Measurements from ENCODE around the gene PPM1M. TPM values are rescaled to one million over a fixed set of nuclear protein-coding genes. Genes with fewer than 3 reads are reported as not detected.

Gene PPM1M
- total RNA-seq, 1 experiment from 2014 or later: 8.5 TPM

GRCh38 chr3:52232279-52233107, 13.1 kb upstream of the PPM1M start:
- intact Hi-C loops (cut with micrococcal nuclease): no loop called here
- Histone ChIP-seq H3K9me3 (ENCODE audit: low read length) (no peaks in the 10 kb centered on the region), H3K4me3 (ENCODE audit: low read length) (no peak overlapping the region), H3K4me2 (ENCODE audit: low read length) (no peak overlapping the region), H3K27me3 (ENCODE audit: low read length) (no peaks in the 10 kb centered on the region), H2AFZ (ENCODE audit: low read length) (no peak overlapping the region), H3K9me2 (replicated peaks; ENCODE audit: low read length) (no peaks in the 10 kb centered on the region), H3K4me1 (ENCODE audit: insufficient read depth, low read length) (peaks cover 14% of the 10 kb centered on the region), H4K20me1 (ENCODE audit: low read length) (no peaks in the 10 kb centered on the region), H3F3A (ENCODE audit: low read length, unreplicated experiment) (no peaks in the 10 kb centered on the region), H3K36me3 (ENCODE audit: low read depth, low read length) (peaks cover 37% of the 10 kb centered on the region), H3K27ac (ENCODE audit: low read length) (no peak overlapping the region), H3K79me2 (ENCODE audit: low read length) (peaks cover 34% of the 10 kb centered on the region), H3K9ac (ENCODE audit: low read length) (no peak overlapping the region)
- no peak for ATAC-seq
- ChIA-PET POLR2A (ENCODE audit: unreplicated experiment) (no interaction called here), CTCF (interaction anchor here (1.1 to 1.2 kb wide), 3 partner anchors 12 to 106 kb away, joined by 3 to 7 read pairs (median 3); no protein-coding TSS in a partner anchor)
- no TSS peak for BruUV-seq (replicated peaks)
- DNase-seq: no peak
- TF ChIP-seq CTCF (conservative IDR thresholded peaks at IDR 0.05; ENCODE audit: low read depth, low read length) (peak; percentile 33; the same call in 1 of the 2 replicates), EZH2phosphoT487 (IDR thresholded peaks at IDR 0.05; ENCODE audit: borderline replicate concordance, low read length) (no peak)

GRCh38 chr3:52233108-52233591, 12.4 kb upstream of the PPM1M start:
- Histone ChIP-seq H3K36me3 (ENCODE audit: low read depth, low read length) (peaks cover 37% of the 10 kb centered on the region), H3K9me2 (replicated peaks; ENCODE audit: low read length) (no peaks in the 10 kb centered on the region), H3K4me3 (ENCODE audit: low read length) (no peak overlapping the region), H3K4me1 (ENCODE audit: insufficient read depth, low read length) (peaks cover 21% of the 10 kb centered on the region), H3K4me2 (ENCODE audit: low read length) (no peak overlapping the region), H3K27ac (ENCODE audit: low read length) (no peak overlapping the region), H3F3A (ENCODE audit: low read length, unreplicated experiment) (no peaks in the 10 kb centered on the region), H2AFZ (ENCODE audit: low read length) (no peak overlapping the region), H3K27me3 (ENCODE audit: low read length) (no peaks in the 10 kb centered on the region), H3K9me3 (ENCODE audit: low read length) (no peaks in the 10 kb centered on the region), H3K79me2 (ENCODE audit: low read length) (peaks cover 39% of the 10 kb centered on the region), H4K20me1 (ENCODE audit: low read length) (no peaks in the 10 kb centered on the region), H3K9ac (ENCODE audit: low read length) (no peak overlapping the region)
- TF ChIP-seq EZH2phosphoT487 (IDR thresholded peaks at IDR 0.05; ENCODE audit: borderline replicate concordance, low read length) (no peak), CTCF (conservative IDR thresholded peaks at IDR 0.05; ENCODE audit: low read depth, low read length) (no peak), EZH2 (IDR thresholded peaks at IDR 0.05; ENCODE audit: low read length, unreplicated experiment) (no peak)
- CTCF ChIA-PET: interaction anchor here (1.1 kb wide), 1 partner anchor 13 kb away, joined by 3 read pairs; no protein-coding TSS in a partner anchor
- intact Hi-C loops (cut with micrococcal nuclease): no loop called here
- no TSS peak for BruUV-seq (replicated peaks)
- DNase-seq (no peak), ATAC-seq (no peak)
- POLR2A ChIA-PET (ENCODE audit: unreplicated experiment): no interaction called here

- ATAC-seq: no peak
- no peaks in the 10 kb centered on the region for H3K27me3 ChIP-seq (ENCODE audit: low read length)
- no peaks in the 10 kb centered on the region for H3F3A ChIP-seq (ENCODE audit: low read length, unreplicated experiment)
- POLR2A ChIA-PET (ENCODE audit: unreplicated experiment): no interaction called here
- H3K79me2 ChIP-seq (ENCODE audit: low read length): peaks cover 47% of the 10 kb centered on the region
- intact Hi-C loops (cut with micrococcal nuclease): no loop called here
- peaks cover 23% of the 10 kb centered on the region for H3K4me1 ChIP-seq (ENCODE audit: insufficient read depth, low read length)
- no peak overlapping the region for H3K4me3 ChIP-seq (ENCODE audit: low read length)
- H3K4me2 ChIP-seq (ENCODE audit: low read length): no peak overlapping the region
- peaks cover 34% of the 10 kb centered on the region for H3K36me3 ChIP-seq (ENCODE audit: low read depth, low read length)
- no peak for TF ChIP-seq EZH2 (IDR thresholded peaks at IDR 0.05; ENCODE audit: low read length, unreplicated experiment)
- no peak for TF ChIP-seq CTCF (conservative IDR thresholded peaks at IDR 0.05; ENCODE audit: low read depth, low read length)
- no peaks in the 10 kb centered on the region for H3K9me3 ChIP-seq (ENCODE audit: low read length)
- no peak overlapping the region for H3K27ac ChIP-seq (ENCODE audit: low read length)
- no TSS peak for BruUV-seq (replicated peaks)
- no peaks in the 10 kb centered on the region for H4K20me1 ChIP-seq (ENCODE audit: low read length)
- CTCF ChIA-PET: interaction anchor here (1.1 kb wide), 1 partner anchor 14 kb away, joined by 3 read pairs; no protein-coding TSS in a partner anchor
- H3K9ac ChIP-seq (ENCODE audit: low read length): no peak overlapping the region
- no peak for DNase-seq
- no peak overlapping the region for H2AFZ ChIP-seq (ENCODE audit: low read length)
- H3K9me2 ChIP-seq (replicated peaks; ENCODE audit: low read length): no peaks in the 10 kb centered on the region
These were observed 11.6 kb upstream of the PPM1M start for GRCh38 chr3:52233968-52234367.
